Endothelial cell of umbilical vein (primary cell): ENCODE results near the gene RNF227. TPM values are rescaled to one million over a fixed set of nuclear protein-coding genes. Genes with fewer than 3 reads are reported as not detected.

Source experiments
- BruUV-seq: library from RNA; stranded (reverse); fragments of 400-500 nt; replicated peaks from 2 replicates; lab custom pipeline; 2021; lab: Mats Ljungman, UMichigan
- CTCF ChIA-PET: fragments of 300-600, 350-600 bp; sonication (Branson Sonifier 250); formaldehyde crosslinking; loops from one replicate; lab custom pipeline; 2021; ENCODE audit warnings: antibody characterized with exemption, inconsistent platforms; lab: Charles Lee
- POLR2A ChIA-PET: fragments of 300-600, 350-600 bp; sonication (Branson Sonifier 250); formaldehyde crosslinking; loops from one replicate; lab custom pipeline; 2021; ENCODE audit warnings: antibody characterized with exemption, inconsistent platforms; lab: Charles Lee
- DNase-seq: peaks from one replicate; pipeline ENCODE4 v3.0.0-alpha.2; 2011; ENCODE audit warnings: low read depth, low spot score
- FAIRE-seq: peaks from 2 replicates; lab custom pipeline; 2011; peaks lifted over from hg19 to GRCh38; lab: Jason Lieb, UNC
- H2AFZ ChIP-seq: 2 replicates; pipeline ENCODE4 v1.6.0; 2012; ENCODE audit warnings: low read depth, low read length, control low read depth, inconsistent platforms
- H3K27ac ChIP-seq: 2 replicates; pipeline ENCODE4 v1.5.1; 2011; ENCODE audit warnings: low read depth, mild to moderate bottlenecking, control low read depth, low read length, moderate library complexity; ENCODE audit not compliant: insufficient read depth
- H3K27me3 ChIP-seq, 2 experiments: 2 replicates each; pipeline versions ENCODE4 v1.6.0 to v1.6.1; 2011; ENCODE audit warnings: low read length in 2 of 2, mixed read lengths in 1 of 2; ENCODE audit not compliant: control insufficient read depth in 2 of 2, insufficient read depth in 2 of 2
- H3K36me3 ChIP-seq, 2 experiments: 2 replicates in 1 of 2; 3 replicates in 1 of 2; pipeline ENCODE4 v1.5.1; 2011; ENCODE audit warnings: low read length in 2 of 2, mild to moderate bottlenecking in 1 of 2, moderate library complexity in 1 of 2; ENCODE audit not compliant: control insufficient read depth in 2 of 2, insufficient read depth in 2 of 2; ENCODE audit errors: extremely low read depth in 1 of 2
- H3K4me1 ChIP-seq: 3 replicates; pipeline ENCODE4 v1.5.1; 2011; ENCODE audit warnings: mild to moderate bottlenecking, low read length; ENCODE audit not compliant: control insufficient read depth, insufficient read depth; ENCODE audit errors: extremely low read depth
- H3K4me2 ChIP-seq: 2 replicates; pipeline ENCODE4 v1.6.1; 2011; ENCODE audit warnings: low read length, control low read depth, mixed read lengths; ENCODE audit not compliant: insufficient read depth
- H3K4me3 ChIP-seq, 3 experiments: fragments of 200-600 bp in 1 of 3; sonication (generic), shearing (Covaris generic) in 1 of 3; replicated peaks in 1 of 3; 2 replicates each; pipeline ENCODE4 v1.5.1; 2011 to 2016; ENCODE audit warnings: control low read depth in 3 of 3, low read length in 3 of 3, mild to moderate bottlenecking in 2 of 3, inconsistent platforms in 1 of 3, low read depth in 1 of 3, moderate library complexity in 1 of 3; ENCODE audit not compliant: insufficient read depth in 1 of 3
- H3K79me2 ChIP-seq: 2 replicates; pipeline ENCODE4 v1.6.0; 2012; ENCODE audit warnings: low read length, inconsistent platforms; ENCODE audit not compliant: control insufficient read depth, insufficient read depth
- H3K9ac ChIP-seq: replicated peaks from 2 replicates; pipeline ENCODE3; 2011; ENCODE audit warnings: low read length, control low read depth; ENCODE audit not compliant: insufficient read depth; ENCODE audit errors: extremely low read depth
- H3K9me1 ChIP-seq: replicated peaks from 3 replicates; pipeline ENCODE4 v1.6.0; 2011; ENCODE audit warnings: mild to moderate bottlenecking, low read length; ENCODE audit not compliant: control insufficient read depth, insufficient read depth; ENCODE audit errors: extremely low read depth
- H3K9me3 ChIP-seq: replicated peaks from 2 replicates; pipeline ENCODE4 v1.5.1; 2012; ENCODE audit warnings: low read length, inconsistent platforms; ENCODE audit not compliant: control insufficient read depth, insufficient read depth
- H4K20me1 ChIP-seq: replicated peaks from 2 replicates; pipeline ENCODE3; 2011; ENCODE audit warnings: mild to moderate bottlenecking, low read length; ENCODE audit not compliant: control insufficient read depth, insufficient read depth; ENCODE audit errors: extremely low read depth
- CTCF ChIP-seq, 2 donors: IDR thresholded peaks; 1 replicate in 1 of 2; 2 replicates in 1 of 2; pipeline ENCODE4 v1.5.1; 2011; ENCODE audit warnings: low read length in 2 of 2, mild to moderate bottlenecking in 2 of 2, moderate library complexity in 2 of 2, control low read depth in 1 of 2, inconsistent platforms in 1 of 2, low read depth in 1 of 2; ENCODE audit not compliant: insufficient read depth in 1 of 2; ENCODE audit errors: extremely low read depth in 1 of 2
- EZH2 ChIP-seq: IDR thresholded peaks from 2 replicates; pipeline ENCODE4 v1.6.1; 2012; ENCODE audit warnings: borderline replicate concordance, low read depth, mild to moderate bottlenecking, moderate library complexity, low read length, inconsistent platforms; ENCODE audit not compliant: severe bottlenecking
- GATA2 ChIP-seq: IDR thresholded peaks from 2 replicates; pipeline ENCODE4 v1.7.0; 2011; ENCODE audit warnings: low read depth, mild to moderate bottlenecking, moderate library complexity, mixed read lengths, low read length; ENCODE audit not compliant: insufficient read length, insufficient read depth
- JUN ChIP-seq: IDR thresholded peaks from 2 replicates; pipeline ENCODE4 v1.6.1; 2011; ENCODE audit warnings: borderline replicate concordance, low read depth; ENCODE audit not compliant: insufficient read length, insufficient read depth
- MAX ChIP-seq: IDR thresholded peaks from 2 replicates; pipeline ENCODE4 v1.6.1; 2011; ENCODE audit not compliant: insufficient read depth, insufficient read length
- MYC ChIP-seq: IDR thresholded peaks from one replicate; pipeline ENCODE4 v1.6.1; 2011; ENCODE audit warnings: mild to moderate bottlenecking, low read depth, low read length
- POLR2A ChIP-seq: IDR thresholded peaks from 2 replicates; pipeline ENCODE4 v1.6.1; 2012; ENCODE audit warnings: low read depth, mild to moderate bottlenecking, control low read depth, low read length
- POLR2AphosphoS5 ChIP-seq: IDR thresholded peaks from 2 replicates; pipeline ENCODE4 v1.6.1; 2012; ENCODE audit warnings: low read depth, mild to moderate bottlenecking, control low read depth, low read length, moderate library complexity; ENCODE audit not compliant: insufficient read depth
- dilution Hi-C: fragments of 300-500 bp; cut with MboI; formaldehyde crosslinking; loops from one replicate; pipeline ENCODE4 v1.15.0; 2019; ENCODE audit warnings: low sequenced_read_pairs; ENCODE audit not compliant: extremely low pct_ligation_motif_present
- intact Hi-C: fragments of 100-400 bp; cut with micrococcal nuclease; formaldehyde crosslinking; loops from one replicate; pipeline ENCODE4 v1.10.0; 2022
- polyA plus RNA-seq, 4 experiments: library from polyadenylated mRNA; depleted of rRNA in 3 of 4; stranded (reverse) in 3 of 4; unstranded in 1 of 4; fragments of >200 nt; gene quantifications; 2 replicates each; pipeline versions ENCODE4 v1.2.1 to v1.2.3, GENCODE V29; 2011 to 2012; ENCODE audit warnings: missing spikeins in 1 of 4
- total RNA-seq: library from RNA; stranded (reverse); gene quantifications from 2 replicates; pipeline ENCODE4 v1.2.3, GENCODE V29; 2021

RNF227 gene
- total and polyA plus RNA-seq, 2 donors (not counting 3 experiments of a cell fraction or from before 2014, with no cell fraction given), result 0.58 to 0.76 TPM

- Histone ChIP-seq H3K9me3 (no peaks in the 10 kb centered on the region), H3K27ac (no peak overlapping the region), H3K9me1 (no peaks in the 10 kb centered on the region), H3K27me3 (no peaks in the 10 kb centered on the region), H3K36me3 (peaks cover 49 to 63% of the 10 kb centered on the region in 2 experiments), H4K20me1 (no peaks in the 10 kb centered on the region), H3K4me3 (no peak overlapping the region), H3K4me1 (peaks cover under 1% of the 10 kb centered on the region), H3K79me2 (peaks cover 2% of the 10 kb centered on the region), H3K4me2 (no peak overlapping the region), H2AFZ (no peak overlapping the region), H3K9ac (no peak overlapping the region)
- POLR2A ChIA-PET, result no interaction called here
- intact Hi-C loops (no loop called here), dilution Hi-C loops (no loop called here)
- BruUV-seq, result no TSS peak
- CTCF ChIA-PET, result interaction anchor here (1.0 to 7.1 kb wide), 2 partner anchors 32 to 151 kb away, joined by 3 to 58 read pairs; no protein-coding TSS in a partner anchor
- FAIRE-seq (no peak), DNase-seq (no peak)
- no peak for TF ChIP-seq POLR2A
- TF ChIP-seq GATA2, result no peak
- TF ChIP-seq JUN, result no peak
- TF ChIP-seq MAX, result no peak
- TF ChIP-seq CTCF (IDR thresholded peaks at IDR 0.05; ENCODE audit: extremely low read depth in 1 of 2, insufficient read depth in 1 of 2, low read depth in 1 of 2, low read length in 2 of 2), result no peak
- TF ChIP-seq MYC, result no peak
- TF ChIP-seq POLR2AphosphoS5, result no peak
- TF ChIP-seq EZH2, result no peak
Measured at GRCh38 chr17:7894866-7895265, 21.2 kb downstream of the RNF227 start.
